HEK293T (cell line): ENCODE data around the gene BEGAIN.

Experiments used
- ARNT ChIP-seq: fragments of 450-650 bp; IDR thresholded peaks from 2 replicates; pipeline ENCODE4 v1.6.1; 2017; ENCODE audit warnings: mild to moderate bottlenecking
- BHLHE40 ChIP-seq: fragments of 450-650 bp; IDR thresholded peaks from 2 replicates; pipeline ENCODE4 v1.6.1; 2016; ENCODE audit warnings: mild to moderate bottlenecking, moderate library complexity, borderline replicate concordance
- CTBP1 ChIP-seq: fragments of 450-650 bp; IDR thresholded peaks from 2 replicates; pipeline ENCODE4 v1.6.1; 2016; ENCODE audit warnings: borderline replicate concordance
- ELF4 ChIP-seq: fragments of 450-650 bp; IDR thresholded peaks from 2 replicates; pipeline ENCODE4 v1.6.1; 2017; ENCODE audit warnings: antibody characterized with exemption
- FOXA1 ChIP-seq: fragments of 450-650 bp; IDR thresholded peaks from 2 replicates; pipeline ENCODE4 v1.6.1; 2016; ENCODE audit warnings: mild to moderate bottlenecking
- FOXK2 ChIP-seq: fragments of 450-650 bp; IDR thresholded peaks from 2 replicates; pipeline ENCODE4 v1.6.1; 2016; ENCODE audit warnings: mild to moderate bottlenecking
- HDGF ChIP-seq: fragments of 450-650 bp; IDR thresholded peaks from 2 replicates; pipeline ENCODE4 v1.6.1; 2017; ENCODE audit warnings: antibody characterized with exemption, borderline replicate concordance
- L3MBTL2 ChIP-seq: fragments of 450-650 bp; conservative IDR thresholded peaks from 2 replicates; pipeline ENCODE4 v1.6.1; 2016; ENCODE audit warnings: mild to moderate bottlenecking
- NFRKB ChIP-seq: fragments of 450-650 bp; IDR thresholded peaks from 2 replicates; pipeline ENCODE4 v1.6.1; 2016; ENCODE audit warnings: mild to moderate bottlenecking, moderate library complexity
- PKNOX1 ChIP-seq: fragments of 450-650 bp; IDR thresholded peaks from 2 replicates; pipeline ENCODE4 v1.6.1; 2016
- SP1 ChIP-seq: fragments of 450-650 bp; IDR thresholded peaks from 2 replicates; pipeline ENCODE4 v1.6.1; 2017
- SUZ12 ChIP-seq: fragments of 450-650 bp; IDR thresholded peaks from 2 replicates; pipeline ENCODE4 v1.6.1; 2016; ENCODE audit warnings: mild to moderate bottlenecking
- TARDBP ChIP-seq: fragments of 450-650 bp; IDR thresholded peaks from 2 replicates; pipeline ENCODE4 v1.6.1; 2016
- ZNF384 ChIP-seq: fragments of 450-650 bp; IDR thresholded peaks from 2 replicates; pipeline ENCODE4 v1.6.1; 2016

- no peak for TF ChIP-seq PKNOX1
- TF ChIP-seq NFRKB: no peak
- TF ChIP-seq FOXA1: no peak
- TF ChIP-seq TARDBP: no peak
- no peak for TF ChIP-seq SUZ12
- no peak for TF ChIP-seq ZNF384
- no peak for TF ChIP-seq SP1
- TF ChIP-seq BHLHE40: no peak
- no peak for TF ChIP-seq ELF4
- TF ChIP-seq FOXK2: no peak
- TF ChIP-seq L3MBTL2: no peak
- no peak for TF ChIP-seq CTBP1
- TF ChIP-seq ARNT: no peak
- TF ChIP-seq HDGF: no peak
Observed at GRCh38 chr14:100604121-100604501, 16.9 kb upstream of the BEGAIN start.
